Osteocyte (in vitro differentiated cells): ENCODE results near the gene PTPA. TPM values are rescaled to one million over a fixed set of nuclear protein-coding genes. Genes with fewer than 3 reads are reported as not detected.

ENCODE experiments used
- DNase-seq: peaks from one replicate; pipeline ENCODE4 v3.0.0; 2021; ENCODE audit warnings: mixed read lengths; ENCODE audit not compliant: unreplicated experiment; ENCODE audit errors: extremely low spot score
- H3K27ac Mint-ChIP-seq: one replicate; pipeline ENCODE4 v1.8.0; 2021; ENCODE audit warnings: mild to moderate bottlenecking, mixed read lengths; ENCODE audit not compliant: unreplicated experiment
- H3K27me3 Mint-ChIP-seq: one replicate; pipeline ENCODE4 v1.8.0; 2021; ENCODE audit warnings: mixed read lengths; ENCODE audit not compliant: unreplicated experiment
- H3K36me3 Mint-ChIP-seq: one replicate; pipeline ENCODE4 v1.8.0; 2021; ENCODE audit warnings: mixed read lengths; ENCODE audit not compliant: unreplicated experiment
- H3K4me1 Mint-ChIP-seq: one replicate; pipeline ENCODE4 v1.8.0; 2021; ENCODE audit warnings: mixed read lengths; ENCODE audit not compliant: unreplicated experiment
- H3K4me3 Mint-ChIP-seq: one replicate; pipeline ENCODE4 v1.8.0; 2021; ENCODE audit warnings: mild to moderate bottlenecking, moderate library complexity, mixed read lengths; ENCODE audit not compliant: unreplicated experiment
- H3K9me3 Mint-ChIP-seq: one replicate; pipeline ENCODE4 v1.8.0; 2021; ENCODE audit warnings: mixed read lengths; ENCODE audit not compliant: unreplicated experiment
- total RNA-seq: library from RNA; stranded (reverse); gene quantifications from 2 replicates; pipeline ENCODE4 v1.2.1, GENCODE V29; 2021
- TF ChIP-seq, protein P1 (sequence below): fragments of 200-600 bp; sonication (generic); IDR thresholded peaks from 2 replicates; pipeline ENCODE4 v1.5.0; 2021; ENCODE audit warnings: antibody characterized with exemption, mild to moderate bottlenecking, moderate library complexity

The PTPA gene
- total RNA-seq, 1 donor from 2014 or later, result 140 TPM

DNA sequence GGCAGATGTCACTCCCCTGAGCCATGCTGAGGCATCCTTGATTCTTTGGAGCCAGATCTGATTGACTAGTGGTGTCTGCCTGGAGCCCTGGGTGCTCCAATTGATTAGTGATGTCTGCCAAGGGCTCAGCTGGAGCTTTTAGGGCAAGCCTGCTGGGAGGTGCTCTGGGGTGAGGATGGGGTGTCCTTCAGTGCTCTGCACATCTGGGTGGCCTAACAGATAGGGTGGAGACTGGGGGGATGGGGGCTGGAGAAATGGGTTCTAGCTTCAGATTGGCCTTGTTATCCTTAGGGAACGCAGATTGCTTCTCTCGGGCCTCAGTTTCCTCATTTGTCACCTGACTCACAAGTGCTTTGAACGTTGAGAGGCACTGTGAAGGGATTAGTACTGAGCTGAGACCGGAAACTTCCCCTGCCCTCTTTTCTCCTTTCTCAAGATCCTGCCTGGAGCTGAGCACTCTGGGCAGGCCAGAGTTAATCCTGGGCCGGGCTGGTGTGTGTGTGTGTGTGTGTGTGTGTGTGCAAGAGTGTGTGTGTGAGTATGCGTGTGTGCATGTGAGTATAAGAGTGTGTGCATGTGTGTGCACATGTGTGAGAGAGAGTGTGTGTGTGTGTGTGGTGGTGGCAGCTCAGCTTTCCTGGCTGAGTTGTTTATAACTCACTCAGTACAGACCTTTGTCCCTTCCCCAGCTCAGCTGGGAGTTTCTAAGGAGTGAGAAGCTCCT lies 72.4 kb downstream of the PTPA start:
- TF ChIP-seq, protein P1, sequence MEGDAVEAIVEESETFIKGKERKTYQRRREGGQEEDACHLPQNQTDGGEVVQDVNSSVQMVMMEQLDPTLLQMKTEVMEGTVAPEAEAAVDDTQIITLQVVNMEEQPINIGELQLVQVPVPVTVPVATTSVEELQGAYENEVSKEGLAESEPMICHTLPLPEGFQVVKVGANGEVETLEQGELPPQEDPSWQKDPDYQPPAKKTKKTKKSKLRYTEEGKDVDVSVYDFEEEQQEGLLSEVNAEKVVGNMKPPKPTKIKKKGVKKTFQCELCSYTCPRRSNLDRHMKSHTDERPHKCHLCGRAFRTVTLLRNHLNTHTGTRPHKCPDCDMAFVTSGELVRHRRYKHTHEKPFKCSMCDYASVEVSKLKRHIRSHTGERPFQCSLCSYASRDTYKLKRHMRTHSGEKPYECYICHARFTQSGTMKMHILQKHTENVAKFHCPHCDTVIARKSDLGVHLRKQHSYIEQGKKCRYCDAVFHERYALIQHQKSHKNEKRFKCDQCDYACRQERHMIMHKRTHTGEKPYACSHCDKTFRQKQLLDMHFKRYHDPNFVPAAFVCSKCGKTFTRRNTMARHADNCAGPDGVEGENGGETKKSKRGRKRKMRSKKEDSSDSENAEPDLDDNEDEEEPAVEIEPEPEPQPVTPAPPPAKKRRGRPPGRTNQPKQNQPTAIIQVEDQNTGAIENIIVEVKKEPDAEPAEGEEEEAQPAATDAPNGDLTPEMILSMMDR, result no peak
- Mint-ChIP-seq H3K27ac (no peak overlapping the region), H3K9me3 (no peaks in the 10 kb centered on the region), H3K27me3 (no peaks in the 10 kb centered on the region), H3K4me1 (peaks cover 2% of the 10 kb centered on the region), H3K4me3 (no peak overlapping the region), H3K36me3 (no peaks in the 10 kb centered on the region)
- DNase-seq, result no peak

DNA sequence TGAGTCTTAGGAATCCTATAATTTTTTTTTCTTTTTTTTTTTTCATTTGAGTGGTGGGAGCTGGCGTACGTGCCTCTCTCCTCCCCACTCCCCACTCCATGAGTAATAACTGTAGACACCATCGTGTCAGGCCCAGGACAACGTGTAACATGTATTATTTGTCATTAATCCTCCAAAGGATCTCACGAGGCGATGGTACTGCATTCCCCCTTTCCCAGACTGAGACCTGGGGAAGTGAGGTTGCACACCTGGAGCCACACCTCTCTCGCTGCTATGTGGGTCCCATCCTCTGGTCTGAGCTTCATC lies 73.0 kb downstream of the PTPA start:
- no peak for DNase-seq
- Mint-ChIP-seq H3K36me3 (no peaks in the 10 kb centered on the region), H3K4me3 (no peak overlapping the region), H3K27ac (no peak overlapping the region), H3K9me3 (no peaks in the 10 kb centered on the region), H3K27me3 (no peaks in the 10 kb centered on the region), H3K4me1 (peaks cover 2% of the 10 kb centered on the region)
- TF ChIP-seq, protein P1, result no peak

DNA sequence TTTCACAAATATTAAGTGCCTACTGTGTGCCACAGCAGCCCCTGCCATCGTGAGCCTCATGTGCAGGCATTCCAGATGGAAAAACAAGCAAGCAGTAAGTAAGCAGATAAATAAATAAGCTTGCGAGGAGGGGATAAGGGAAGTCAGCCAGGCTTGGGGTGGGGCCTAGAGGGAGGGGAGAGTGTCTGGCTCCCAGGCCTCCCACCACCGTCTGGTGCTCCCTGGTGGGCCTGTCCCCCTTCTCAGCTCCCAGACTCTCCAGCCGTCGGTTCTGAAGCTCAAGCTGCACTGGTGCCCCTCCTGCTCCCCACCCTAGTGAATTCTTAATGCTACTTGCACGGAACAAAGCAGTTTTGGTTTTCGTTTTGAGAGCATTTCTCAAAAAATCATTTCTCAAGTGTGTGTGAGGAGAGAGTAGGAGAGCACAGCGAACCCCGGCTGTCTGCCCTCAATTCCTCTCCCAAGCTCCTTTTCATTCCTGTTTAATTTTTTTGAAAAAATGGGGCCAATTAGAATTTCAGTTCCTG lies 73.4 kb downstream of the PTPA start:
- H3K4me3 Mint-ChIP-seq, result no peak overlapping the region
- no peaks in the 10 kb centered on the region for H3K27me3 Mint-ChIP-seq
- no peak for DNase-seq
- no peaks in the 10 kb centered on the region for H3K36me3 Mint-ChIP-seq
- TF ChIP-seq, protein P1, result no peak
- H3K9me3 Mint-ChIP-seq, result no peaks in the 10 kb centered on the region
- peaks cover 2% of the 10 kb centered on the region for H3K4me1 Mint-ChIP-seq
- H3K27ac Mint-ChIP-seq, result no peak overlapping the region

DNA sequence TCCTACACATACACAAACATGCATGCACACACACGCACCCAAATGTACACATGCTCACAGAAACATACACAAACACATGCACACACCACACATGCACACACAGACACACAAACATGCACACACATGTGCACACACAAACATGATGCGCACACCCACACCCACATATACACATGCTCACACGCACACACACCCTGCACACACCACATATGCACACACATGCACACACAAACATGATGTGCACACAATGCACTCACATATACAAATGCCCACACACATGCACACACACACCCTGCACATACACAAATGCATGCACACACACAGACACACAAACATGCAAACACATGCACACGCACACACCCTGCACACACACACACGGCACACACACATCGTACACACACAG lies 74.2 kb downstream of the PTPA start:
- no peak for DNase-seq
- no peak overlapping the region for H3K4me3 Mint-ChIP-seq

DNA sequence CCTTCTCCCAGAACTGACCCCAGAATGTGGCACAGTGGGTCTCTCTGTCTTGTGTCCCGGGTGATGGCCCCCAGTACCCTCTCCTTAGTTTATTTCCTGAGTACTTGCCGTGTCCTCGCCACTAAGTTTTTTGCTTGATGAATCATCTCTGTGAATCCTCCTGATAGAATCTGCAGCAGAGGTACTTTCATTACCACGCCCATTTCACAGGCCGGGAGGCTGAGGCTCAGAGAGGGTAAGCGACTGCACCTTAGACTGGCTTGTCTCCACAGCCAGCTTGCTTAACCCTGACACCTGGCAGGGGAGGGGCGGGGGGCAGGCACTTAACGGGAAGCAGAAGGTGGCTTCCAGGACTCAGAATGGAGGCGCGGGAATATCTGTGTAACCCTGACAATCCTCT lies 74.8 kb downstream of the PTPA start:
- H3K9me3 Mint-ChIP-seq, result no peaks in the 10 kb centered on the region
- no peaks in the 10 kb centered on the region for H3K36me3 Mint-ChIP-seq
- H3K4me1 Mint-ChIP-seq, result peaks cover 2% of the 10 kb centered on the region
- H3K27ac Mint-ChIP-seq, result no peak overlapping the region
- no peak overlapping the region for H3K4me3 Mint-ChIP-seq
- no peaks in the 10 kb centered on the region for H3K27me3 Mint-ChIP-seq
- TF ChIP-seq, protein P1, result no peak
- no peak for DNase-seq

More for the DNA sequence above, 74.2 kb downstream of the PTPA start:
- Mint-ChIP-seq H3K36me3 (no peaks in the 10 kb centered on the region), H3K27ac (no peak overlapping the region), H3K27me3 (no peaks in the 10 kb centered on the region), H3K9me3 (no peaks in the 10 kb centered on the region), H3K4me1 (peaks cover 2% of the 10 kb centered on the region)
- TF ChIP-seq, protein P1, result no peak
